NOMO-1 treated with dmso at 0.1 percent for 144 hours (cell line): ENCODE measurements around the gene EDN3.

ENCODE experiments used
- DNase-seq: peaks from one replicate; lab custom pipeline; 2025; ENCODE audit not compliant: unreplicated experiment; lab: John Stamatoyannopoulos, UW

Gene EDN3

DNA sequence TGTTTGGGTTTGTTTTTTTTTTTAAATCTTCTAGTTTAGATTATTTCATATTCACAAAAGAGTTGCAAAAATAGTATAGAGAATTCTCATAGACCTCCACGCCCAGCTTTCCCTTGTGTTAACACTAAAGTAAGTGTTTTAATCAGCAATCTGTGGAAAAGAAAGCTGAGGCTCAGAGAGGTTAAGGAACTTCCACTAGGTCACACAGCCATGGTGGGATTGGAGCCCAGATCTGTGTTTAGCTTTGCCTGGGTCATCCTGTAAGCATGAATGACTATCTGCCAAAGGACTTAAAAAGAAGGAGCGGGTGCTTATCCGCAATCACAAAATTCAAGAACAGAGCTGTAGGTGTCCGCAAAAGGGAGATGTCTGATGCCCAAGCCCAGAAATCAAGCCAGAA, 60.5 kb downstream of the EDN3 start:
- DNase-seq: no peak

DNA sequence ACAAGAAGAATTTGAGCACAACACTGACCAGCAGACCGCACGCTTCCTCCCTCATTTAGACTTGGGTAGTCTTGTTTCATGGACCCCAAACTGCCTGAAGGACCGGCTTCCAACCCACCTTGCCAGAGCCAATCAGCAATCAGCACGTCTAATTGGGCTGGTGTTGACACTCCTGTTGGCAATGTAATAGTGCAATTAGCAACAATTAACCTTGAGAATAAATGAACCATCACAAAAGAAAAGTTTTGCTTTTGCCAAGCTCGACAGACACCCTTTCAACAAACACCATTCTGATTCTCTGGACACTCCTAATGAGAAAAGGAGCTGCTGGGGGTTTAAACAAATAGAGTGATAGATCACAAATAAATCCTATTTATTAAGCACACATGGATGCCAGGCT, 61.0 kb downstream of the EDN3 start:
- DNase-seq: no peak

DNA sequence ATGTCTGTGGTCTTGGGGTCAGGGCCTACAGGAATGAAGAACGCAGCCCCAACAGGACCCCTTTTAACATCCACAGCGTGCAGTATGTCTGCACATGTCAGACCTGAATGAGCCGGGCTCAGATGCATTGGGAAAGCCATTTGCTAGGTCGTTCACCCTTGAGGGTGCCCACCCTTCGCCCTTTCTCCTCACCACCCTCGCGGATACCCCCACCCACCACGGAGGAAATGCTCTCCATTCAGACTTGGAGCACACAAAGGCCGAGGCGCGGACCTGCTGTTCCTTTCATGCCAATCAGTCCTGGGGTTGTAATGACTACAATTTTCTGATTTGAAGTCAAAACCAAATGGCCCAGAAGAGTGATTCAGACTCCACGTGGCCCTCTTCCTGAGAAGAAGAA, 62.7 kb downstream of the EDN3 start:
- no peak for DNase-seq

DNA sequence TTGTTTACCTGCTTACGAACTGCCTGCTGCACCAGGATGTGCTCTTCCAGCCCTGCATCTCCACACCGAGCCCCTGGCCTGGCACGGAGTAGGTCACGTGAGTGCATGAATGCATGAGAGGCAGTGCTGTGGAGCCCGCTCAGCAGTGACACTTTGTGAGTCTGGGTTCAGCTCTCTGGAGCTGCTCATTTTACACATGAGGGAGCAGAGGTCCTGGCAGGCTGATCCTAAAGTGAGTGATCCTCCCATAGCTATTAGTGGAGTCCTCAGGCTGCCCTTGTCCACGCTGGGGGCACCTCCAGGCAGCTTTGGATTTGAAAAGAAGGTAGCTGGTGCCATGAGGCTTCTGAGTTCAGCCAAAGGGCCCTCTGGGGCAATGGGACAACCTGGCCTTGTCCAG, 64.2 kb downstream of the EDN3 start:
- DNase-seq: no peak

DNA sequence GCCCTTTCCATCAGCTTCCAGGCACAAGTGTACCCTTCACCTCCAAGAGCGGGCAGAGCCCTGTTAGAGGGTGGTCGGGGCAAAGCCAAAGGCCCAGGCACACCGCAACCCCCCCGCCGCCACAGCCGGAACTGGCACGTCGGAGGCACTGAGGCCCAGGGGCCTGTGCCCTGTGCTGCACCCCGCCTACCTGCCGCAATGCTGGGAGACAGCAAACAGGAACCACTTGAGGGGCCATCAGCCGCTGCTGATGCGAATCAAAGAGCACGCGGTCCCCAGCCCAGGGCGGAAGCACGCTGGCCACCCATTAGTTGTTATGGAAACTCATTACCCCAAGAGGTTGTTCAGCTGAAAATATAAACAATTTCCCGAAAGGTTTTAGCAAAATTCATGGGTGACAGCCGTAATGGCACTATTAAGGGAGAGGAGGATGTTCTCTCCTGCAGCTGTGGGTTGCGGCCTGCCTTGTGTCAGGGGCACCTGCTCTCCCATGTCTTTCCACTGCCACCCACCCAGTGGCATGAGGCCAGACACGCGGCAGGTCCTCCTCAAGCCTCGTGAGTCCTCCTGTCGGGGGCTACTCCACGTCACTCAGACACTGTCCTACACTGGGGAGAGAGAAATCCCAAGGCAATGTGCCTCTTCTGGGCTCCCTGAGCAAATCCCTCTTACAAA, 65.3 kb downstream of the EDN3 start:
- no peak for DNase-seq

DNA sequence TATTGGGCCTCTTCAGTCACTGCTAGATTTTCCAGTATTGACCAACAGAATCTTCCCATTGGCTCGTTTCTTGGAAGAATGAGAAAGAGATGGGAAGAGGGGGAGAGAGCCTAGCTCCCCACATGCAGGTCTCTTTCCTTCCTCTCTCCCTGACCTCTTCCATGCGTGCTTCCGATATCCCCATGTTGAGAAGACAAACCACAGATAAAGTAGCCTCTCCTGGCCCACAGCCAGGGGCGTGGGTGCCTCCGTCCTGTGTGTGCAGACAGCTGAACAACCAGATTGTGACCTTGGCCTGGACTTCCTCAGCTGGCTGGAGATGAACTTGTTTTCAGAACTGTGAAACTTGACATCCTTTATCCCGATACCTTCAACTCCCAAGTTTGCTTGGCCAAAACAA, 71.0 kb downstream of the EDN3 start:
- no peak for DNase-seq

DNA sequence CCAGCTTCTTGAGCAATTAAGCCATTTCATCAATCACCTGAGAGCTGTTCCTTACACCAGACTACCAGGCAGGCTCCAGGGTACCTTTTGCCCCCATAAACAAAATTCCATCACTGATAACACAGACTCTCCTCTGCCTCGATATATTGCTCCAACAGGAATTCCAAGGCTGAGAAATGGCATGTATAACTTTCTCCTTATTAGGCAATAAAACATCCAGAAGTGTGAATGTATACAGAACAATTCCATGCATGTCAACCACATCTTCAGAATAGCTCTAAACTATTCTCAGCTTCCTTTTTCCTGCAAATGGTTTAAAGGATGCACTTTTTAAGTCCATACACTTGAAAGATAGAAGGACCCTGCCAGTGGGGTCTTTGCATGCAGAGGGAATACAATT, 73.8 kb downstream of the EDN3 start:
- no peak for DNase-seq

DNA sequence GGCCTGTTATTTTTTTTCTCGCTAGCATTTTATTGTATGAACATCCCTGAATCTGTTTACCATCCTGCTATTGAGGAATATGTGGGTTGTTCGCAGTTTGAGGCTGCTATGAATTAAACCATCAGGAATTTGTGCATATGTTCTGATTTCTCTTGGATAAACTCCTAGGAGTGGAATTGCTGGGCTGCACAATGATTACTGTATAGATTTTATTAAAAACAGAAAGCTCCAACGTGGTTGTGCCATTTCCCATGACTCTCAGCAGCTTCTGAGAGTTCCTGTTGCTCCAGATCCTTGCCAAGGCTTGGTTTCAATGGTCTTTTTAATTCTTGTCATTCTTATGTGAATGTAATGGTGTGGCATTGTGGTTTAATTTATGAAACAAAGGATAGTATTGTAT, 75.1 kb downstream of the EDN3 start:
- DNase-seq: no peak
